ENCODE results near the gene NIPSNAP2.
"Not testable (repeated sequence)": the region's sequence is repeated elsewhere in the genome, so short reads cannot be mapped to it uniquely, and the experiment has no call there.

- TF ChIP-seq POLR2AphosphoS5, CTCF, POLR2A, EP300 (IDR thresholded peaks at IDR 0.05): not testable (repeated sequence)
Observed at GRCh38 chr7:56031556-56031955, 67.2 kb downstream of the NIPSNAP2 start.

Data from gastroesophageal sphincter (tissue), 3 donors.